GM19324 (cell line): ENCODE data around the gene STPG1.

Source experiments
- ATAC-seq: cut with Tn5 transposase; IDR thresholded peaks from one replicate; pipeline ENCODE4 v1.9.1; 2021; ENCODE audit warnings: mild to moderate bottlenecking, moderate library complexity; ENCODE audit not compliant: unreplicated experiment, low FRiP score

STPG1 gene

DNA sequence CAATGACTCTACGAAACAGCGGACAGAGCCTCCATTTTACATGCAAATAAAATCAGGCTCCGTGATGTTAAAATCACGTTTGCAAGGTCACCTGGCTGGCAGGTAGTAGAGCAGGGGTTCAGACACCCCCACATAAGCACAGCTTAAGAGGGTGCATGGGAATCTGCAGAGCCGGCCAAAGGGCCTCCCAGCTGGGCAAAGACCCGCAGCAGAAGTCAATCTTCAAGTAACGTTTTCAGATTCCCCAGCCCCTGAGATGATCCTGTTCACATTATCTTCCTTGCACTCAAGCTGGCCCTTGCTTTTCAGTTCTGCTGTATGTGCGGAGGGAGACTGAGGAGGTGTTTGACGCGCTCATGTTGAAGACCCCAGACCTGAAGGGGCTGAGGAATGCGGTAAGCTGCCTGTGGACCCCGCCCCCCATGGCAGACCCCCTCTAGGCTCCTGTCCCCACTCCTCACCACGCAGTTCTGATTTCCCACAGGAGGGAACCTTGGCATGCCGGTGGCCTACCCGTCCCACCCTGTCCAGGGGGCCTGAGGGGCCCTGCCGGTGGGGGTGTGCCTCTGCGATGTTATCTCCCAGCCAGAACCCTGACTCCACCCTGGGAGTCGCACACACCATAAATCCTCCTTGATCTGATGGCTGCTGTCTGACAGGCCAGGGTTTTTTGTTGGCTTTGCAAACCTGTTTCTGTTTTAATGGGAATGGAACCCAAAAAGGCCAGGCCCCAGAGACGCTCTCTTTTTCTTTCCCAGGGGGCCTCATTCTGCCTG is 66.2 kb downstream of the STPG1 start:
- no peak for ATAC-seq

DNA sequence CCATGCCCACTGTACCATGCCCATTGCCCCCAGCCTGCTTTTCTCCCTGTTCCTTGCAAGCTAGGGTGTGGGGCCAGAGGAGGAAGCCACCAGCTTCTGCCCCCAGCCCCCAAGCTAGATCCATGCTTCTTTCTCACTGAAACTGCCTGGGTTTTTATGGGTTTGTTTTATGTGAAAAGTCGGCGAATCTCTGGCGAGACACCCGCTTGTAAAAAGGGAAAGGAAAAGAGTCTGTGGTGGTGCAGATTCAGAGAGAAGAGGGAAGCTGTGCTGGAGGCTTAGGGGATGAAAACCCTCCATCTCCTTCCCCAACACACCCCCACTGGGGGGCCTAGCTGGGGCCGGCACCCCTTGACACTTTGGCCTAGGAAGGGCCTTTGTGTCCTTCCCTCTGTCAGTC is 68.2 kb downstream of the STPG1 start:
- no peak for ATAC-seq

DNA sequence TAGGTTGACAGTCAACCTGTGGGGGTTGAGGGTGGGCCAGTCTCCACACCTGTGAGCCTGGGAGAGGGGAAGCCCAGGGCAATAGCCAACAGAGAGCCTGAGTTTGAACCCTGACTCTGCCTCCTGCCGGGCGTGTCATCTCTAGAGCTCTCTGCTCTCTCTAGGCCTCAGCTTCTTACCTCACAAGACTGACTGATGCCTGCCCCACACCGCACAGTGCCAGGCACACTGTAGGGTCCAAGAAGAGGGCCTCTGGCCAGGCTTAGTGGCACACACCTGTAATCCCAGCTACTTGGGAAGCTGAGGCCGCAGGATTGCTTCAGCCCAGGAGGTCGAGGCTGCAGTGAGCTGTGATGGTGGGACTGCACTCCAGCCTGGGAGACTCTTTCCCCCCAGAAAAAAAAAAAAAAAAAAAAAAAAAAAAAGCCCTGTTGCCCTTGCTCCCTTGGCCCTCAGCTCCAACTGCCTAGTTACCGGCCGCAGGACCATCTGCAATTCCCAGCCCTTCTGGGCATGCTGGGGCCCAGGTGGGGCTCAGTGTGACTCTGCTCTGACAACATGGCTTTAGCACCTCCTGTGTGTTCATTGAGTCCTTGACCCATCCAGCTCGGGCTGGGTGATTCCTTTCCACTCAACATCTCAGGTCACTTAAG is 69.4 kb downstream of the STPG1 start:
- no peak for ATAC-seq

DNA sequence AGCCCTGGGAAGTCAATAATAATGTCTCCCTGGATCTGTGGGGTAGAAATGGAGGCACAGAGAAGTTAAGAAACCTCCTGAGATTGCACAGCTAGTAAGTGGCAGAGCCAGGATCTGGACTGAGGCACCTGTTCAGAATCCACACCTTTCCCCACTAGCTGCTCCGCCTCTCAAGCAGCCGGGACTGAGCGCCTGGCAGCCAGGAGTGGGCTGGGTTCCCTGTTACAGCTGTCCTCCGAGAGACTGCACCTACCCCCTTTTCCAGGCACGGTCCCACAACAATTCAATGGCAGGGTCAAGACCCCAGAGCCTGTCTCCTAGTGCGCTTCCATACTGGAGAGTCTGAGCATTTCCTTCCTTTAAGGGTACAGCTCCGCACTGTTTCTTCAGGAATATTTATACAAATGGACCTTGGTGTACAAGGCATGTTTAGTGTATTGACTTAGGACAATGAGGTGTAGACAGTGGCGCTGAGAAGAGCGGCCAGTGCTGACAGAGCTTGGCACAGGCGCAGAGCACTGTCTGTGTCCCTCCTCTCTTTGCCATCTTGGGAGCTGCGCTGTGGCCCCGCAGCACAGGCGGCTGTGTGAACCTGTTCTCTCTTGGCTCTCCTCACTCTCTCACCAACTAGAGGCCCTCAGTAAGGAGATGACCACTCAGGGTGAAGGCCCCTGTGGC is 70.0 kb downstream of the STPG1 start:
- no peak for ATAC-seq

DNA sequence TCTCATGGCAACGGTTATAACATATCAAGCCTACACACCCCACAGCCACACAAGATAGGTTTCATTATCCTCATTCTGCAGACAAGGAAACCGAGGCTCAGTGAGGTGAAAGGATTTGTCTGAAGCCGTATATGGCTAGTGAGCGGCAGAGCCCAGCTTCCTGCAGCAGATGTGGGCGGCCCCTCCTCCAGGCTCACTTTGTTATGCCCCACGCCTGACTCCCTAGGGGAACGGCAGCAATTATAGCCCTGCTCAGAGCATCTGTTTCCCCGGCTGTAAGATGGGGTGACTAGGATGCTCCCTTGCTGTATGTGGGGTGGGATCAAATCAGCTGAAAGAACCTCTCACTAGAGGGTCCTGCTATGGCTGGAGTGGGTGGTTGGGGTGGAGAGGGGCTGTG is 72.3 kb downstream of the STPG1 start:
- no peak for ATAC-seq

DNA sequence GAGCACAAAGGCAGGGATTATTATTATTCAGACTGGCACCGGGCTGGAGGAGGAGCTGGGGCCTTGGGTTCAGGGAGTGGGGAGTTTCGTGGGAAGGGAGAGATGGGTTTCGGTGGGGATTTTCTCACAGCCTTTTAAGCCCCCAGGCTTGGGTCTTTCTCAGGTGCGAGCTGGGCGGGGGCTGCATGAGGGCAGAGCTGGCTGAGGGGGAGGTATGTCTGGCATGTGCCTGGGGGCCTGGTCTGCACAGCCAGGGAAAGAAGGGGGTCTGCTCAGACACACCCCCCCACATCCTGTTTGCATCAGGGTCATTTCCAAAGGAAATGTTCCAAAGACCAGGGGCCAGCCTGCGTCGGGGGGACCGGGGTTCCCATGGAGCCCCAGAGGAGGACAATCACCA is 72.8 kb downstream of the STPG1 start:
- ATAC-seq = no peak

DNA sequence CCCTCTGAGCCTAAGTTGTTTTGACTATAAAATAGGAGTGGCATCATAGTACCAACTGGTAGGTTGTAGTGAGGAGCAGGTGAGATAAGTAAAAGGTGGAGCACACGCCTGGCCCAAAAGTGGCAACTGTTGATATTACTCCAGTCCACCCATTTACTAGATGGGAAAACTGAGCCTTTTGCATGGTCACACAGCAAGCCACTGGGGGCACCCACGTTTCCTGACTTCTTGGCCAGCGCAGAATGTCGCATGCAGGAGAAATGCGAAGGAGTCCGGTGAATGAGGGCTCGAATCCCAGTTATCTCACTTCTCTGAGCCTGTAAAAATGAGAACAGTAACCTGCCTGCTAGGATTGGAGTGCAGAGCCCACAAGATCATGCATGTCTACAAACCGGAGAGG is 73.6 kb downstream of the STPG1 start:
- ATAC-seq = no peak

DNA sequence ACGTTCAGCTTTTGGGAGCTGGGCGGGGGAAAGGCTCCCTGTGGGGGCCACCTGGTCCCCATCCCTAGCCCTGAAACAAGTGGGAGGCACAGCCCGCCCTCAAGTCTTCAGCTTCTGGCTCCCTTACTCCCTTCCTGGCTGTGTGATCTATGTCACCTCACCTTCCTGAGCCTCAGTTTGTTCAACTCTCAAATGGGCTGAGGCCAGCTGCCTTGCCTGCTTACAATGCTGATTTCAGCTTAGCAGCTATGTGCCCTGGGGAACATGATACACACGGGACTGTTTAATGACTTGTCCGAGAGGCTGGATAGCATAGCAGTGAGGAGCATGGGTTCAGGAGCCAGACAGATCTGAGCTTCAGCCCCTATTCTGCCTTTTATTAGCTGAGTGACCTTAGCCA is 75.1 kb downstream of the STPG1 start:
- no peak for ATAC-seq

DNA sequence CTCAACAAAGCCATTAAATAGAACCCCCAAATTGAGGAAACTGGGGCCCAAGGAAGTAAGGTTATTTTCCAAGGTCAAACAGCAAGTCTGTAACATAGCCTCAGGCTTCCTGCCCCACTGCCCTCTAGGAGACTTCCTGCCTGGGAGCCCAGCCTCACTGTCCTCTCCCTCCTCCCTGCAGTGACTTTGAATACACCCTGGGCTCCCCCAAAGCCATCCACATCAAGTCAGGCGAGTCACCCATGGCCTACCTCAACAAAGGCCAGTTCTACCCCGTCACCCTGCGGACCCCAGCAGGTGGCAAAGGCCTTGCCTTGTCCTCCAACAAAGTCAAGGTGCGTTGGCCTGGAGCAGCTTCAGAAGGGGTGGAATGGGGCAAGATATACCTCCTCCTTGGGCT is 76.1 kb downstream of the STPG1 start:
- ATAC-seq = no peak

DNA sequence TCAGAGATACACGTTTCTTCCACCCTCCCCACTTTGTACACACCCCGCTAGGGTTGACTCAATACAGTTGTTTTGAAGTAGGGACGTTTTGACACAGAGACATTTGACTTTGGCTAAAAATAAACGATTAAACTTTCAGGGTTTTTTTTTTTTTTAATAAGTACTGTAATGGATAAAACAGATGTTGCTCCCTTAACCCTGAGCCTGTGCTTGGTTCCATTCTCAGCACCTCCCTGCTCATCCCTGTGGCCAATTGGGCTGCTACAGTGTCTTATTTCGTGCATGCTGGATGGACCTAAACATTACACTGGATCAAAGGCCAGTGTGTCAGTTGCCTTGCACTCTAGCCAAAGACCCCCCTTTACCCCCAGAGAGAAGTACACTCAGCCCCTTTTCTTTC is 77.5 kb downstream of the STPG1 start:
- ATAC-seq = no peak

DNA sequence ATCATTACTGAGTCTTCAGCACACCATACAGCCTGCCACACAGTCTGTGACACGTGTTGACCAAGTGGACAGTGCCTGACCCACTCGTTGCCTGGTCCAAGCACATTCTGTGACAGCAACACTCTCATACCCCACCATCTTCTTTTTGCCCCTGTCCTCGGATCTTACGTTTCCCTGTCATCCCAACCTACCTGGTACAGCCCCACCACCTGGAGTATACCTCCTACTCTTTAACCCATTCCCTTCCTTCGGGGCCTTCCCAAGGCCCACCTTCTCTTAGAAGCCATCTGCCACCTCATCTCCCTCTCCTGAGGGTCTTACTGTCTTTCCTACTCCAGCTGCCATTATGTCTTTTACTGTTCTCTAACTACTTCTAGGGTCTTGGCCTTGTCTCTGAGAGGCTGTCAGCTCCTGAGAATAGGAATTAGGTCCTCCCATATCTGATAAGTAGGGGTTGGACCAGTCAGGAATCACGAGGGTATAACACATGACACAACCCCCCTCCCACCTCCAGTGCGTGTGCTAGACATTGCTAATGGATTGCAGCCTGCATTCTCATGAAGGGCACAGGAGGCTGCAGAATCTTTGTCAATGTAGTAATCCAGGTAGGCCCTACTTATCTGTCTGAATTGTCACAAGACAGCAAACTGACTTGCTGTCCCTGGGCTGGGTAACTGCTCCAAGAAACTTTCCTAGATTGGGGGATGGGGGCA is 81.5 kb downstream of the STPG1 start:
- no peak for ATAC-seq

DNA sequence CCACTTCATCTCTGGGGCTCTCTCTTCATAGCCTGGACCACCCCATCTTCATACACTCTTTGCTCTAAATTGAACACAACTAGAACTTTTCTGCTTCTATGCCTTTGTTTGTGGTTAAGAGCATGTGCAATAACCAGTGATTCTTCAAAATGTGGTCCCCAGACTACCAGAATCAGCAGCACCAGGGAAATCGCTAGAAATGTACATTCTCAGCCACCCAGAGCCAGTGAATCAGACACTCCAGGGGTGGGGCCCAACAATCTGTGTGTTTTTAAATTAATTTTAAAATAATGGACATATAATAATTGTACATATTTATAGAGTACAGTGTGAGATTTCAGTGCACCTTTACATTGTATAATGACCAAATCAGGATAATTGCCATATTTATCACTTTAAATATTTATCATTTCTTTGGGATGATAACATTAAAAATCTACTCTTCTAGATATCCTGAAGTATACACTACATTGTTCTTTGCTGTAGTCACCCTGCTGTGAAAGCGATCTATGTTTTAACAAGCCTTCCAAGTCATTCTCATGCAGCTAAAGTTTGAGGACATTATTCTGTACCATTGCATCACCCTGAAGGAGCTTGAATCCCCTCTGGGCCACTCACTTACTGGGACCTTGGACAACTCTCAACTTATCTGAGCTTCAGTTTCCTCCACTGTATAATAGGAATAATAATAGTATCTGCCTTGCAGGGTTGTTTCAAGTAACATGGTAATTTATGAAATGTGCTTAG is 83.6 kb downstream of the STPG1 start:
- no peak for ATAC-seq

DNA sequence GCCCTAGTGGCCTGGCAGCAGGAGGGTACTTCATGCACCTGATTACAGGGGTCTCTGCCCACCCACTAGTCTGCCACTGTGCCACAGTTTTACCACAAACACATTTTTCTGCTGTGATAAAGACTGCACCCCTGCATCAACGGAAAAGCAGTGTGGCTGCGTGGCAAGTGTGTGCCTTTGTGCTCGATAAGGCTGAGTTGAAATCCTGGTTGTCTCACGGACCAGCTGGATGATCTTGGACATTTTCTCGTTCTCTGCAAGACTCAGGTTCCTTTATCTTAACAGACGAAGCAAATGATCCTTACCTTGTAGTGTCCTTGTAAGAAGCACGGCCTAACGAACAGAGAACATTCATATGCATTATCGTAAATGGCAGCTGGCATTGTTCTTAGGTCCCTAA is 84.3 kb downstream of the STPG1 start:
- ATAC-seq = no peak

DNA sequence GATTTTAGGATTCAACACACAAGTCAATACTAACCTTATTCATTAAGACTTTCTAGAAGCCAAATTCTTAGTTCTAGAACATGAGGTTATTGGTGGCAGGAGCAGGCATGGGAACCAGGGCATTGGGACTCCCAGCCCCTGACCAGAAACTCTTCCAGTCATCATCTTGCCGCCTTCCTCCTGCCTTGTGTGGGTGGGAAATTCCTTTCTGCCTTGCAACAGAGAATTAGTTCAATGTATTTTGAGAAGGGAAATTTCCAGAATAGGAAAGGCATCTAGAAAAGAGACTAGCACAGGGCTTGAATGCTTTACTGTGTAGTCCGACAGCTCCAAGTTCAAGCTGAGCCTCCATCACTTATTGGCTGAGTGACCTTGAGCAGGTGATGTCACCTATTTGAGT is 85.7 kb downstream of the STPG1 start:
- no peak for ATAC-seq

DNA sequence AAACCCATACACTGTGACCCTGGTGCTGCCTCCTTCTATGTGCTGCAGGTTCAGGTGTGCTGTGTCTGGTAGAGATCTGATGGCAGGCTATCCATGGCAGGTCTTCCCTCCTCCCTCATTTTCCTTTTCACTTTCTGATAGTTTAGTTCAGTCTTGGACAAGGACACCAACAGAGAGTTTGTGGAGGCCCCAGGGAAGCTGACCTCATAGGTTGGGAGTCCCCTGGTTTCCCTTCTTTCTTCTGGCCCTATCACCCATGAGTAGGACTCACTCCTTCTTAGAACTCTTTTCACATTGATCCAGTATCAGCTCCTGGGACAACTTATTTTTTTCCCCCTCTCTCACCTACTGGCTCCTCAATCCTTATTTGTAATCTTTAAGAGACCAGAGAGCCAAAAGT is 86.1 kb downstream of the STPG1 start:
- no peak for ATAC-seq

DNA sequence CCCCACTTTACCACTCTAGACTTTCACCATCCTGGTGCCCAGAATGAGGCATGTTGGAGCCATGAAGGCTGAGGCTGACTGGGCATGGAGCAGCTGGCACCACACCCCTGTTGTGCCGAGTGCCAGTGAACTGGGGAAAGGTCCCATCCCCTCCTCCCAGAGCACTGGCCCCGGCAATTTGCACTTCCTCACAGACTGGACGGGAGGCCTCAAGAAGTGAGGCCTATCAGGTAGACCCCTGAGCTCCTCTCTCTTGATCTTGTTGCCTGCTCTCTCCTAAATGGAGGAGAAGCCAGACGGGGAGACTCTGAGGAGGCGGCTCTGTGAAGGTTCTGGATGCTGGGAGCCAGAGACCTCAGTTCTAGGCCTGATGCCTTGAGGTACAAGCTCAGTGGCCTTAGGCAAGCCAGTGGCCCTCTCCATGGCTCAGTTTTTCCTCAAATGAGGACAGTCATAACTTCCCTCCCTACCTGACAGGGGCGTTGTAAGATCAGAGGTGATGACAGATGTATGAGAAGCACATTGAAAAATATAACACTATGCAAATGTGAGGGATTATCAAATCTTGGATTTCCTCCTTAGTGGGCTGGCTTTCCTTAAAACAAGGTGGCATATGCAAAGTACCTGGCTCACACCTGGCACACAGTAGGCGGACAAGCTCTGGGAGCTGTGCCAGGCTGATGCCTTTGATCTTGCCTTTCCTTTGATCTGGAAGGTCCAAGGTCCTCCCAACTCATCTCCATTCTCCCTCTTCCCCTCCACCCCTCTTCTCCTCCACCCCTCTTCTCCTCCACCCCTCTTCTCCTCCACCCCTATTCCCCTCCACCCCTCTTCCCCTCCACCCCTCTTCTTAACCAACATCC is 87.8 kb downstream of the STPG1 start:
- ATAC-seq = no peak

DNA sequence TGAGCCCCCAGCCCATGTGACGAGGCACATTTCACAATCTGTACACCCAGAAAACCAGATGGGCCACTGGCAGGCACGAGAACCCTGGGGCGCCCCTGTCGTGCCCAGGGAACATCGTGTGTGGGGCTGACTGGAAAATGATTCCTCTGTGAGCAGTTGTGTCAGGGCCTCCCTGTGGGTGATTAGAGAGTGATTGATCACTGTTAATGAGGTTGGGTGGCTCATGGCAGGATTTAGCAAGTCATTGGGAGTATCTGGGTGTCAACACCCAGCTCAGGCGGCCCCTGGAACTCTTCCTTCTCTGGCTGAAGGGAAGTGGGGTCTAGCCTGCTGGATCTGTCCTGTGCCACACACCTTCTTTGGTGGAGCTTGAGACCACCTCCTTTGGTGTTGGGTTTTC is 88.7 kb downstream of the STPG1 start:
- ATAC-seq = no peak

DNA sequence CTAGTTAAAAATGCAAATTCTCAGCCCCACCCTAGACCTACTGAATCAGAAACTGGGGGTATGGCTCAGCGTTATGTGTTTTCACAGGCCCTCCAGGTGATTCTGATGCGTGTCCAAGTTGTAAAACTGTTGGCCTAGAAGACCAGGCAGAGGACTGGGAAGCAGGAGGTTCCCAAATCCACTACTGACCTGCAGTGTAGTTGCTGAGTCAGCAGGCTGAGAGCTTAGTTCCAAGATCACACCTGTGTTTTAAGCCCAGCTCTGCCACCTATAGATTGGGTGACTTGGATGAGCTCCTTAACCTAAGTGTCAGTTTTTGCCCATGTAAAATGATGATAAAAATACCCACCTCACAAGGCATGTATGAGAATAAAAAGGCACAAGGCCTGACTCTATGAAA is 90.3 kb downstream of the STPG1 start:
- ATAC-seq = no peak

DNA sequence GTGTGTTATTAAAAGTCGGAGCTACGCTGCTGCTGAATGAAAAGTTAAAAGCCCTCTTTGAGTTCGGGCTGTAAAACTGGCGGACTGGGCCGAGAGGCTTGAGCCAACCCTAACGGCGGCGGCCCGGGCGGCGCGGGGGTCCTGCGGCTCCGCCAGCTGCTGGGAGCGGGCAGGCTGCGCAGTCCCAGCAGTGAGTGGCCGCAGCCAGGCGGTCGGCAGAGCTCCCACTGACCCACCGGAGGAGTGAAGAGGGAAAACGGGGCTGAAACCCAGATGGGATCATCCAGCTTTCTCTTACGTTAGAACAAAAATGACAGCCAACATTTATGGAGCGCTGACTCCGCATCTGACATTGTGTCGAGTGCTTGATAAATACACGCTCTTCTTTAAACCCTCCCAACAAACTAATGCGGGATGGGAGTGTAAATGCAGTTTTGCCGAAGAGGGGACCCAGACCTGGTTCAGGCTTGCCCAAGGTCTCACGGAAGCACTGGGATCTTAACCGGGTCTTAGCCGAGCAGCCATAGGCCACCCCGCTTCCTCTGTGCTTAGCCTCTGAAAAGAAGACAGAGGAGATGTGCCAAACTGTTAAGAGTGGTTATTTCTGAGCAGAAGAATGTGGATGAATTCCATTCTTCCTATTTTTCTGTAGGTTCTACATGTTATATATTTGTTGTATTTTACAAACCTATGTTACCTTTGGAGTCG is 91.0 kb downstream of the STPG1 start:
- ATAC-seq = no peak
